Measurements from ENCODE around the gene MRPL14. TPM values are rescaled to one million over a fixed set of nuclear protein-coding genes. Genes with fewer than 3 reads are reported as not detected.

MRPL14 gene
- total and polyA plus RNA-seq, 2 of the 8 experiments (the other 6 are each of a cell fraction or from before 2014, with no cell fraction given): 82.0 to 97.1 TPM

GRCh38 chr6:44097782-44098317 is 29.4 kb downstream of the MRPL14 start:
- H3K23me2 ChIP-seq (ENCODE audit: low read depth, low read length): no peaks in the 10 kb centered on the region
- no peak overlapping the region for H3K4me2 ChIP-seq (ENCODE audit: insufficient read depth in 1 of 2, low read depth in 2 of 2, low read length in 2 of 2)
- H4K5ac ChIP-seq (ENCODE audit: insufficient read length, low read depth, low read length): no peak overlapping the region
- DNase-seq (ENCODE audit: low read depth in 1 of 2, low spot score in 2 of 2): no peak
- no peak overlapping the region for H3K9ac ChIP-seq (replicated peaks in 1 of 4; ENCODE audit: extremely low read depth in 1 of 4, low read depth in 3 of 4, low read length in 3 of 4)
- peaks cover 9 to 25% of the 10 kb centered on the region in 2 experiments for H4K20me1 ChIP-seq (replicated peaks in 1 of 2; ENCODE audit: control insufficient read depth in 1 of 2, insufficient read depth in 2 of 2, low read length in 2 of 2)
- H3K4me1 ChIP-seq (replicated peaks in 1 of 4; ENCODE audit: control insufficient read depth in 3 of 4, insufficient read depth in 4 of 4, low read length in 3 of 4): peaks cover 0 to 5% (median 0%) of the 10 kb centered on the region in 4 experiments; a peak in 1 of 7 replicates
- H2BK20ac ChIP-seq (ENCODE audit: low read length): no peak overlapping the region
- H3K9me3 ChIP-seq (ENCODE audit: insufficient read depth in 2 of 2, low read depth in 1 of 2, low read length in 1 of 2): no peaks in the 10 kb centered on the region
- H3K79me2 ChIP-seq (ENCODE audit: control insufficient read depth in 1 of 2, insufficient read depth in 2 of 2, low read length in 2 of 2): no peaks in the 10 kb centered on the region
- ChIA-PET CTCF (ENCODE audit: partially characterized antibody) (interaction anchor here (0.7 to 10.8 kb wide), 24 partner anchors 8 to 244 kb away, joined by 3 to 255 read pairs (median 4); no protein-coding TSS in a partner anchor), POLR2A (ENCODE audit: partially characterized antibody) (interaction anchor here (0.6 to 2.7 kb wide), 6 partner anchors 9 to 149 kb away, joined by 3 to 18 read pairs (median 5); partner anchors contain the start of gene HSP90AB1)
- no peak overlapping the region for H3K14ac ChIP-seq (ENCODE audit: insufficient read length)
- H3K79me1 ChIP-seq (ENCODE audit: low read depth, low read length): no peaks in the 10 kb centered on the region; the same call in none of the 2 replicates
- no peak for FAIRE-seq
- no peak overlapping the region for H2BK12ac ChIP-seq (ENCODE audit: low read depth, low read length)
- no peaks in the 10 kb centered on the region for H3K27me3 ChIP-seq (replicated peaks in 1 of 4; ENCODE audit: control insufficient read depth in 3 of 4, extremely low read depth in 1 of 4, insufficient read depth in 3 of 4, low read length in 3 of 4)
- no peak overlapping the region for H2BK120ac ChIP-seq (replicated peaks; ENCODE audit: low read depth, low read length)
- H3K56ac ChIP-seq (replicated peaks; ENCODE audit: insufficient read length, low read depth, low read length): no peak overlapping the region
- H4K8ac ChIP-seq (ENCODE audit: extremely low read depth, insufficient read depth, low read length): no peak overlapping the region
- H3K27ac ChIP-seq (ENCODE audit: low read depth, low read length): no peak overlapping the region
- 75% methylated on average over 2 of the region's 2 CpGs; no CpG with 5 or more reads in 1 of the 2 experiments for WGBS, 2 experiments (ENCODE audit: extremely low coverage in 1 of 2, insufficient coverage in 1 of 2, insufficient read length in 1 of 2, insufficient replicate concordance in 2 of 2, low coverage in 1 of 2, low lambda C conversion rate in 2 of 2, missing lambda C conversion rate in 1 of 2)
- peaks cover 0 to 15% (median 0%) of the 10 kb centered on the region in 4 experiments; a peak in 3 of 8 replicates for H3K36me3 ChIP-seq (ENCODE audit: control insufficient read depth in 2 of 4, insufficient read depth in 4 of 4, low read length in 3 of 4)
- no peak overlapping the region for H3K4me3 ChIP-seq (ENCODE audit: extremely low read depth in 1 of 4, insufficient read depth in 2 of 4, low read depth in 3 of 4, low read length in 4 of 4)
- H2BK15ac ChIP-seq (ENCODE audit: low read length): no peak overlapping the region
- H3K18ac ChIP-seq (ENCODE audit: extremely low read depth, low read length): no peak overlapping the region
- H2BK5ac ChIP-seq (ENCODE audit: low read depth, low read length): no peak overlapping the region
- no peak overlapping the region for H3K23ac ChIP-seq (ENCODE audit: insufficient read length)
- no peak overlapping the region for H2AFZ ChIP-seq (ENCODE audit: low read length)
- no peak overlapping the region for H2AK5ac ChIP-seq (ENCODE audit: low read depth, low read length)
- no peak overlapping the region for H3K4ac ChIP-seq (replicated peaks; ENCODE audit: insufficient read length, low read depth, low read length)
- no peak overlapping the region for H4K91ac ChIP-seq (replicated peaks; ENCODE audit: insufficient read length, low read length)
- no peak for TF ChIP-seq HDAC2 (IDR thresholded peaks at IDR 0.05; ENCODE audit: borderline replicate concordance in 1 of 2, low read depth in 2 of 2, low read length in 2 of 2)
- no peak for TF ChIP-seq SUZ12 (IDR thresholded peaks at IDR 0.05; ENCODE audit: low read length)
- no peak for TF ChIP-seq ZNF274 (IDR thresholded peaks at IDR 0.05; ENCODE audit: borderline replicate concordance, extremely low read depth, low read length)
- no peak for TF ChIP-seq KDM5A (IDR thresholded peaks at IDR 0.05; ENCODE audit: low read length)
- no peak for TF ChIP-seq CTCF (IDR thresholded peaks at IDR 0.05; ENCODE audit: control extremely low read depth in 1 of 3, insufficient read depth in 1 of 3, low read depth in 1 of 3, low read length in 3 of 3)
- TF ChIP-seq RNF2 (IDR thresholded peaks at IDR 0.05; ENCODE audit: borderline replicate concordance, low read depth, low read length, missing control alignments, poor library complexity, severe bottlenecking): no peak
- no peak for TF ChIP-seq SAP30 (IDR thresholded peaks at IDR 0.05; ENCODE audit: insufficient read depth, insufficient replicate concordance, low read length)
- no peak for TF ChIP-seq SP1 (IDR thresholded peaks at IDR 0.05; ENCODE audit: low read depth, low read length)
- TF ChIP-seq TBP (IDR thresholded peaks at IDR 0.05; ENCODE audit: low read depth, low read length): no peak
